GM12873 (cell line): ENCODE measurements around the gene NPL.

Experiments
- CTCF ChIP-seq: IDR thresholded peaks from 2 replicates; pipeline ENCODE4 v1.5.1; 2012; ENCODE audit warnings: low read depth, mild to moderate bottlenecking, moderate library complexity, low read length, control low read depth; ENCODE audit not compliant: insufficient read depth; ENCODE audit errors: missing control alignments

The NPL gene

DNA sequence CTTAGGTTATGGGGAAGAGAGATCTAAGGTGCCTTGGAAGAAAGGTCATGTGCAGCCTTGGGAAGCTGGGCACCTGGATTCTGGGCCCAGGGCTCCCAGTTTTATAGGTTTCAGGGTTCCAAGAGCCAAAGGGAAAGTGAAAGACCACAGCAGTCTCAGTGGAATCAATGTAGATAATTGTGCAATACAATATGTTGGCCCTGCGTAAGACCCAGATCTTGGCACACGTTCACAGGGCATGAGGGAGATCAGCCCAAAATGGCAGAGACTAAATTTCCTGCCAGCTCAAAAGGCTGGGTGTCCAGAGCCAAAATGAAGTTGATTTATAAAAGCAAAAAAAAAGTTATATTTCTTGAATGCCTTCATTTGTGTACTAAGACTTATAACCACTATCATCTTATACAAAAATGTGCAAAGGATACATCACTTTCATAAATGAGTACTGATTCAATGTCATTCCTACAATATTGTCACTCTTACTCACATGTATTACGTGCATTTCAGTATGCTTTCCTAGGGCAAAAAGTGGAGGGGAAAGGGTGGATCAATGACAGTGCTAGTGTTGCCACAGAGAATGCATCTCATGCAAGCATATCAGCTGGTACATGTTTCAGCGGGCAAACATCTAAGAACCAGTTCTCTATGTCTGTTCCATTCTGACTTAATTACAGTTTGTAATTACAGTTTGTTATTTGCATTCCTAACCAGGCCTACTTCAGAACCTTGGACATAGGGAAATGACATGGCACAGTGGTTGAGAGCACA lies 22.5 kb upstream of the NPL start:
- TF ChIP-seq CTCF, result no peak

GRCh38 chr1:182768963-182769362 lies 20.6 kb upstream of the NPL start:
- no peak for TF ChIP-seq CTCF

GRCh38 chr1:182770232-182770631 lies 19.3 kb upstream of the NPL start:
- TF ChIP-seq CTCF, result no peak

- no peak for TF ChIP-seq CTCF
These were observed 18.2 kb upstream of the NPL start for GRCh38 chr1:182771187-182771984.

DNA sequence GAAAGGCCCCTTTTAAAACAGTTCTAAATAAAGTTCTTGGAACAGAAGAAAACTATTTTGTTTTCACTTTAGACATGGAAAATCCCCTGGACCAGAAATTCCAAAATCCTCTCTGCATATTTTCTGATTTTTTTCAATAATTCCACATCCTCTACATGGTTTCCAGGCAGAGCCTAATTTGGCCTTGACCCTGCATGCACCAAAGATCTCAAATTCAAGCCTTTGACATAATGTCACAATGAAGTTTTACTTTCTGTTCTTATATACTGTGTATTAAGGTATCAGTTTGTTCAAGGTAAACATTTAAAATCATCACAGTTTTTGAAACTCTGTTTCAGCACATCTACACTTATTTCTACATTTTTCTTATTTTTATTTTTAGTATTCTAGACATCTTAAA lies 12.2 kb upstream of the NPL start:
- no peak for TF ChIP-seq CTCF

- no peak for TF ChIP-seq CTCF
These were observed 10.7 kb upstream of the NPL start for GRCh38 chr1:182778862-182779261.

GRCh38 chr1:182779530-182779929 lies 10.0 kb upstream of the NPL start:
- TF ChIP-seq CTCF, result no peak
